Smooth muscle cell (in vitro differentiated cells): Measurements from ENCODE around the gene PTCD2. TPM values are rescaled to one million over a fixed set of nuclear protein-coding genes. Genes with fewer than 3 reads are reported as not detected.

Source experiments
- DNase-seq: peaks from one replicate; lab custom pipeline; 2025; ENCODE audit not compliant: unreplicated experiment; lab: John Stamatoyannopoulos, UW
- H2AFZ ChIP-seq: fragments of 200-600 bp; sonication (generic); 2 replicates; pipeline ENCODE4 v1.6.0; 2016; ENCODE audit warnings: antibody characterized with exemption, low read depth, mild to moderate bottlenecking
- H3F3A ChIP-seq: fragments of 200-600 bp; sonication (generic); 2 replicates; pipeline ENCODE4 v1.6.0; 2017; ENCODE audit warnings: antibody characterized with exemption, low read depth
- H3K27ac ChIP-seq: fragments of 200-600 bp; sonication (generic); 2 replicates; pipeline ENCODE4 v1.5.1; 2016; ENCODE audit warnings: low read depth, mild to moderate bottlenecking
- H3K27me3 ChIP-seq: fragments of 200-600 bp; sonication (generic); 2 replicates; pipeline ENCODE4 v1.6.1; 2016; ENCODE audit warnings: low read depth, mild to moderate bottlenecking
- H3K36me3 ChIP-seq: fragments of 200-600 bp; sonication (generic); 2 replicates; pipeline ENCODE4 v1.5.1; 2016; ENCODE audit warnings: low read depth
- H3K4me1 ChIP-seq: fragments of 200-600 bp; sonication (generic); 2 replicates; pipeline ENCODE4 v1.5.1; 2016; ENCODE audit warnings: low read depth
- H3K4me2 ChIP-seq: fragments of 200-600 bp; sonication (generic); 2 replicates; pipeline ENCODE4 v1.6.0; 2016; ENCODE audit warnings: mild to moderate bottlenecking
- H3K4me3 ChIP-seq: fragments of 200-600 bp; sonication (generic); 2 replicates; pipeline ENCODE4 v1.5.1; 2016; ENCODE audit warnings: mild to moderate bottlenecking
- H3K79me2 ChIP-seq: fragments of 200-600 bp; sonication (generic); 2 replicates; pipeline ENCODE4 v1.6.0; 2016; ENCODE audit warnings: low read depth, mild to moderate bottlenecking
- H3K9ac ChIP-seq: fragments of 200-600 bp; sonication (generic); 2 replicates; pipeline ENCODE4 v1.6.0; 2016; ENCODE audit warnings: low read depth
- H3K9me3 ChIP-seq: fragments of 200-600 bp; sonication (generic); replicated peaks from 2 replicates; pipeline ENCODE4 v1.5.1; 2016; ENCODE audit warnings: low read depth
- H4K20me1 ChIP-seq: fragments of 200-600 bp; sonication (generic); 2 replicates; pipeline ENCODE4 v1.6.0; 2016; ENCODE audit warnings: low read depth
- WGBS: methylation state at CpG from one replicate; pipeline ENCODE4 v1.1.7; 2016; ENCODE audit warnings: low lambda C conversion rate; 5-methylcytosine and 5-hydroxymethylcytosine counted together
- polyA plus RNA-seq: library from polyadenylated mRNA; unstranded; fragments of >200 nt; fragmentation: Nextera tagmentation; extraction: Ambion mirVana; gene quantifications from 2 replicates; pipeline ENCODE4 v1.2.1, GENCODE V29; 2016
- total RNA-seq: library from RNA; depleted of rRNA; stranded (reverse); fragments of >200 nt; gene quantifications from 2 replicates; pipeline ENCODE4 v1.2.3, GENCODE V29; 2014
- TF ChIP-seq, protein P1 (sequence below): fragments of 200-600 bp; sonication (generic); IDR thresholded peaks from 2 replicates; pipeline ENCODE4 v1.5.1; 2017; ENCODE audit warnings: borderline replicate concordance, mild to moderate bottlenecking, antibody characterized with exemption; ENCODE audit not compliant: insufficient read depth, poor library complexity, severe bottlenecking

Gene PTCD2
- total and polyA plus RNA-seq, 2 experiments from 2014 or later: 6.3 to 8.5 TPM

DNA sequence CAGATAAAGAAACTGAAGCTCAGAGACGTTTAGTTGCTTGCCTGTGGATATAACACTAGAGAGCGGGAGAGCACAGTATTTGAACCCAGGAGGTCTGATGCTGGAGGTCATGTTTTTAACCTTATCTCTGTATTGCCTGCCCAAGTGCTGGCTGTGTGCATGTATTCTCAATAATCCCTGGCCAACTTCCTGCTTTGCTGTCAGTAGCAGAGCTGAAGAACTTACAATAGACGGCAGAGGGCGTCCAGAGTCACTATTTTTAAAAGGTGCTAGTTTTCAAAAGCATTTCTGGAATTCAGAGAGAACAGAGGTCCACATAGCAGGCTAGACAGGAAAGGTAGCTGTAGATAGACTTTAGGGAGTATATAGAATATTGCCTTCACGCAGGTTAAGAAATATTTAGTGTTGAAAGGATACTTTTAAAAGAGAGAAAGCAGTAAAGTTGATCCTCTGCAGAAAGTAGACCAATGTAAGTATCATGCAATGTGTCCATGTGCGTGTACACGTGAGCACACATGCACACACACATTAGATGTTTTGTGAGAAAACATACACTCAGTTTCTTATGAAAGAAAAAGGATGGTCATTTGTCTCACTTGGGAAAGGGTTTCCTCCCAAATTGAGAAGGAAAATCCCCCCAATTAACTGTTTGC lies 46.3 kb downstream of the PTCD2 start:
- no peaks in the 10 kb centered on the region for H3K79me2 ChIP-seq
- no peak overlapping the region for H2AFZ ChIP-seq
- H3K9ac ChIP-seq: no peak overlapping the region
- H3K9me3 ChIP-seq: no peaks in the 10 kb centered on the region
- H3F3A ChIP-seq: peaks cover 10% of the 10 kb centered on the region
- DNase-seq: no peak
- no peak overlapping the region for H3K4me2 ChIP-seq
- WGBS: 47% methylated on average over 7 of the region's 7 CpGs
- H3K27me3 ChIP-seq: no peaks in the 10 kb centered on the region
- H4K20me1 ChIP-seq: no peaks in the 10 kb centered on the region
- no peak overlapping the region for H3K4me3 ChIP-seq
- TF ChIP-seq, protein P1, sequence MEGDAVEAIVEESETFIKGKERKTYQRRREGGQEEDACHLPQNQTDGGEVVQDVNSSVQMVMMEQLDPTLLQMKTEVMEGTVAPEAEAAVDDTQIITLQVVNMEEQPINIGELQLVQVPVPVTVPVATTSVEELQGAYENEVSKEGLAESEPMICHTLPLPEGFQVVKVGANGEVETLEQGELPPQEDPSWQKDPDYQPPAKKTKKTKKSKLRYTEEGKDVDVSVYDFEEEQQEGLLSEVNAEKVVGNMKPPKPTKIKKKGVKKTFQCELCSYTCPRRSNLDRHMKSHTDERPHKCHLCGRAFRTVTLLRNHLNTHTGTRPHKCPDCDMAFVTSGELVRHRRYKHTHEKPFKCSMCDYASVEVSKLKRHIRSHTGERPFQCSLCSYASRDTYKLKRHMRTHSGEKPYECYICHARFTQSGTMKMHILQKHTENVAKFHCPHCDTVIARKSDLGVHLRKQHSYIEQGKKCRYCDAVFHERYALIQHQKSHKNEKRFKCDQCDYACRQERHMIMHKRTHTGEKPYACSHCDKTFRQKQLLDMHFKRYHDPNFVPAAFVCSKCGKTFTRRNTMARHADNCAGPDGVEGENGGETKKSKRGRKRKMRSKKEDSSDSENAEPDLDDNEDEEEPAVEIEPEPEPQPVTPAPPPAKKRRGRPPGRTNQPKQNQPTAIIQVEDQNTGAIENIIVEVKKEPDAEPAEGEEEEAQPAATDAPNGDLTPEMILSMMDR: peak; percentile 74
- H3K4me1 ChIP-seq: peaks cover 6% of the 10 kb centered on the region
- H3K27ac ChIP-seq: no peak overlapping the region
- no peaks in the 10 kb centered on the region for H3K36me3 ChIP-seq

DNA sequence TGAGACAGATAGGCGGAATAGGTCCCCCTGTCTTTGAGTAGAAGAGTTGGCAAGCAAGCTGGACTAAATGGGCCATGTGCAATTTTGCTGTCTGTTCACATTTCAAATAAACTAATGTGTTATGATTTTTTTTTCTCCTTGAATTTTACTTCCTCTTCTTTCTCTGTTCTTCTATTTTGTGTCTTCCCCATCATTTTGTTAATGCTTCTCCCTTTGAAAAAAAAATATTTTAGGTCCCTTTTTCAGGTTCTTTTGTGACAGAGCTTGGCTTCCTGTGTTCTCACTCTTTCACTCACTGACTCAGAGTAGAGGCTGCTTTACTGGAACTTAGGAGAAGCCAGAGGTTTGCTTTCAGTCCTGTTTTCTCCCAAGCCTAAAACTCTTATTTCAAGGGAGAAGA lies 48.1 kb downstream of the PTCD2 start:
- no peak for DNase-seq
- TF ChIP-seq, protein P1: no peak
- H3K27me3 ChIP-seq: no peaks in the 10 kb centered on the region
- H3K4me2 ChIP-seq: no peak overlapping the region
- H3K4me3 ChIP-seq: no peak overlapping the region
- no peaks in the 10 kb centered on the region for H3K36me3 ChIP-seq
- no peak overlapping the region for H2AFZ ChIP-seq
- no peaks in the 10 kb centered on the region for H3K9me3 ChIP-seq
- no peak overlapping the region for H3K9ac ChIP-seq
- no peaks in the 10 kb centered on the region for H4K20me1 ChIP-seq
- 93% methylated on average over 1 of the region's 1 CpG for WGBS
- H3F3A ChIP-seq: peaks cover 10% of the 10 kb centered on the region
- H3K79me2 ChIP-seq: no peaks in the 10 kb centered on the region
- no peak overlapping the region for H3K27ac ChIP-seq
- peaks cover 6% of the 10 kb centered on the region for H3K4me1 ChIP-seq

DNA sequence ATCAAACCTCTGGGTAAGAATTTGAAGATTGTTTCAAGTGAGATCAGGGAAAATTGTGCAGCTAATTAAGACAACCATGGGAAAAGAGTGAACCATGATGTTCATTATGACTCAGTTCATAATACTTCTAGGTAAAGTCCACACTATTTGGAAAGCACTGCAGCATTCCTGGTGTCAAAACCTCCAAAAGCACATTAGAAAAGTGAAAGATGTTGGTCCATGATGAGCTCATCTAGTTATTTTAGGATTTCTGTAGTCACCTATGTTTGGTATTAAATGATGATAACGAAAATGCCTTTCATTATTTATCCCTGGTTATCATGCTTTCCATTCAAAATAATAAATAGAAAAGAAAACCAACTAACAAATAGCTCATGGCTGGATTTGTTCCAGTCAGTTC lies 49.1 kb downstream of the PTCD2 start:
- H3K9me3 ChIP-seq: no peaks in the 10 kb centered on the region
- H4K20me1 ChIP-seq: no peaks in the 10 kb centered on the region
- no peak overlapping the region for H2AFZ ChIP-seq
- DNase-seq: no peak
- 91% methylated on average over 1 of the region's 1 CpG for WGBS
- H3K4me2 ChIP-seq: no peak overlapping the region
- TF ChIP-seq, protein P1: no peak
- no peaks in the 10 kb centered on the region for H3K79me2 ChIP-seq
- H3F3A ChIP-seq: peaks cover 4% of the 10 kb centered on the region
- no peak overlapping the region for H3K9ac ChIP-seq
- H3K36me3 ChIP-seq: no peaks in the 10 kb centered on the region
- no peaks in the 10 kb centered on the region for H3K27me3 ChIP-seq
- H3K4me1 ChIP-seq: peaks cover under 1% of the 10 kb centered on the region
- H3K4me3 ChIP-seq: no peak overlapping the region
- H3K27ac ChIP-seq: no peak overlapping the region

DNA sequence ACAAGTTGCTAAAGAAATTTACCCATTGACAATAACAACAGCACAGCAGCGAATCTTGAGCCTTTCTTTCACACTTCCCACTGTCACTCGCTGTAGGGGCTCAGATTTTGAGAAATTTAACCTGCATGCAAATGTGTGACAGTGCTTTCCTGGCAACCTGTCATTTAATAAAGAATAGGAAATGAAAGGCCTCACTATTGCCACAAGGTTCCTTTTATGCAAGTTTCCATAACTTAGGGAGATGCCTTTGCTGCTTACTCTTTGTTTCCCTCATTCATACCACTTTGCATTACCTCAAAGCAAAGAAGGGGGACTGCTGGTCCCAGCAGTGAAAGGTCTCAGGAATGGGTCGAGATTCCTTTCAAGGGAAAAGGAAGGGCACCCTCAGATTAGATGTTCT lies 49.5 kb downstream of the PTCD2 start:
- no peaks in the 10 kb centered on the region for H3K4me1 ChIP-seq
- H3K9ac ChIP-seq: no peak overlapping the region
- TF ChIP-seq, protein P1: no peak
- no peak overlapping the region for H3K27ac ChIP-seq
- H2AFZ ChIP-seq: no peak overlapping the region
- no peaks in the 10 kb centered on the region for H3K27me3 ChIP-seq
- H3K9me3 ChIP-seq: no peaks in the 10 kb centered on the region
- no peaks in the 10 kb centered on the region for H3F3A ChIP-seq
- no peaks in the 10 kb centered on the region for H4K20me1 ChIP-seq
- 88% methylated on average over 3 of the region's 3 CpGs for WGBS
- H3K4me2 ChIP-seq: no peak overlapping the region
- H3K4me3 ChIP-seq: no peak overlapping the region
- no peaks in the 10 kb centered on the region for H3K79me2 ChIP-seq
- H3K36me3 ChIP-seq: no peaks in the 10 kb centered on the region
- DNase-seq: no peak
